Stimulated activated CD4-positive, alpha-beta T cell treated with anti-CD3 and anti-CD28 coated beads, TNF-alpha, amount 100 ng/mL, for 4 hours (primary cell): ENCODE results near the gene OGA.
A peak's percentile ranks its signal among the peaks of the same experiment; 100 is the strongest.
"Not testable (repeated sequence)": the region's sequence is repeated elsewhere in the genome, so short reads cannot be mapped to it uniquely, and the experiment has no call there.

Experiments
- DNase-seq, 3 experiments: peaks; one replicate each; pipeline ENCODE4 v3.0.0-alpha.2; 2020; ENCODE audit warnings: low read depth in 3 of 3

Gene OGA

GRCh38 chr10:101803511-101803910 lies 14.7 kb downstream of the OGA start:
- no peak for DNase-seq

GRCh38 chr10:101797403-101798059 lies 20.7 kb downstream of the OGA start:
- no peak for DNase-seq

- no peak for DNase-seq
These were observed 24.7 kb downstream of the OGA start for GRCh38 chr10:101793526-101793925.

- DNase-seq = no peak
These were observed 28.6 kb downstream of the OGA start for GRCh38 chr10:101789686-101790085.

GRCh38 chr10:101789231-101789630 lies 29.0 kb downstream of the OGA start:
- DNase-seq = not testable (repeated sequence)

GRCh38 chr10:101785801-101786200 lies 32.4 kb downstream of the OGA start:
- DNase-seq = no peak

GRCh38 chr10:101784558-101784957 lies 33.7 kb downstream of the OGA start:
- no peak for DNase-seq

GRCh38 chr10:101783736-101784118 lies 34.5 kb downstream of the OGA start:
- no peak for DNase-seq

GRCh38 chr10:101782811-101783735 lies 35.2 kb downstream of the OGA start, which contains the start of gene NPM3:
TSS of gene NPM3 (minus strand) at chr10:101783446. CDS start at chr10:101783390, 56 bp downstream.
- DNase-seq = peak; percentile 69 to 78 (median 74)

- no peak for DNase-seq
These were observed 36.0 kb downstream of the OGA start for GRCh38 chr10:101781984-101782810.

- no peak for DNase-seq
These were observed 36.6 kb downstream of the OGA start for GRCh38 chr10:101781655-101781983.

GRCh38 chr10:101780818-101781654 lies 37.2 kb downstream of the OGA start:
- peak; percentile 47 to 59 (median 58) for DNase-seq

- DNase-seq = no peak
These were observed 37.9 kb downstream of the OGA start for GRCh38 chr10:101780187-101780817.

- peak; percentile 61 to 84 (median 74) for DNase-seq
These were observed 38.6 kb downstream of the OGA start for GRCh38 chr10:101779544-101780186.

- no peak for DNase-seq
These were observed 39.3 kb downstream of the OGA start for GRCh38 chr10:101778781-101779543.

GRCh38 chr10:101778151-101778780 lies 40.0 kb downstream of the OGA start:
- no peak for DNase-seq

- no peak for DNase-seq
These were observed 40.6 kb downstream of the OGA start for GRCh38 chr10:101777619-101778145.

GRCh38 chr10:101776161-101776817 lies 42.0 kb downstream of the OGA start:
- DNase-seq = no peak
